GM12878 (cell line): Measurements from ENCODE around the gene YAF2. TPM values are rescaled to one million over a fixed set of nuclear protein-coding genes. Genes with fewer than 3 reads are reported as not detected.

Experiments
- ATAC-seq: fragments of 200-7000 bp; cut with Tn5 transposase; 3 replicates; pipeline ENCODE4 v1.9.1; 2020; ENCODE audit warnings: mild to moderate bottlenecking, moderate library complexity
- BruUV-seq: library from RNA; stranded (reverse); fragments of 400-500 nt; replicated peaks from 2 replicates; lab custom pipeline; 2021; lab: Mats Ljungman, UMichigan
- CTCF ChIA-PET: fragments of 300-600 bp; sonication (Branson Sonifier 250); formaldehyde crosslinking; extraction: SDS; loops from one replicate; lab custom pipeline; 2021; ENCODE audit warnings: inconsistent platforms; lab: Yijun Ruan, JAX
- POLR2A ChIA-PET: fragments of 350-600 bp; formaldehyde crosslinking; extraction: SDS; loops from one replicate; lab custom pipeline; 2021; ENCODE audit warnings: inconsistent platforms; lab: Charles Lee
- RAD21 ChIA-PET: fragments of 300-600 bp; sonication (Branson Sonifier 250); formaldehyde crosslinking; loops from one replicate; lab custom pipeline; 2023; ENCODE audit warnings: antibody characterized with exemption; ENCODE audit not compliant: unreplicated experiment; lab: Charles Lee
- SMC1A ChIA-PET: fragments of 300-600 bp; sonication (Branson Sonifier 250); formaldehyde crosslinking; loops from one replicate; lab custom pipeline; 2023; ENCODE audit not compliant: unreplicated experiment, uncharacterized antibody; lab: Charles Lee
- DNase-seq: peaks from one replicate; pipeline ENCODE4 v3.0.0-alpha.2; 2011; ENCODE audit warnings: low read depth, low spot score
- FAIRE-seq: peaks from 3 replicates; lab custom pipeline; 2011; peaks lifted over from hg19 to GRCh38; lab: Jason Lieb, UNC
- H2AFZ ChIP-seq: 2 replicates; pipeline ENCODE4 v1.6.0; 2011; ENCODE audit warnings: low read depth, low read length, control low read depth; ENCODE audit not compliant: control insufficient read depth
- H3K27ac ChIP-seq: 2 replicates; pipeline ENCODE4 v1.5.1; 2011; ENCODE audit warnings: control low read depth; ENCODE audit not compliant: control insufficient read depth, insufficient read depth
- H3K27me3 ChIP-seq, 2 experiments: replicated peaks in 1 of 2; 2 replicates each; pipeline versions ENCODE4 v1.6.0 to v1.6.1; 2011; ENCODE audit warnings: low read length in 1 of 2; ENCODE audit not compliant: control insufficient read depth in 2 of 2, insufficient read depth in 2 of 2
- H3K36me3 ChIP-seq, 2 experiments: 2 replicates each; pipeline ENCODE4 v1.5.1; 2011; ENCODE audit warnings: low read length in 1 of 2; ENCODE audit not compliant: control insufficient read depth in 2 of 2, insufficient read depth in 2 of 2
- H3K4me1 ChIP-seq: 2 replicates; pipeline ENCODE4 v1.6.1; 2011; ENCODE audit warnings: mild to moderate bottlenecking, low read length, moderate library complexity, mixed read lengths; ENCODE audit not compliant: control insufficient read depth, insufficient read depth
- H3K4me2 ChIP-seq: 2 replicates; pipeline ENCODE4 v1.6.0; 2011; ENCODE audit warnings: control low read depth; ENCODE audit not compliant: control insufficient read depth, insufficient read depth
- H3K4me3 ChIP-seq: fragments of 200-600 bp; sonication (generic); 2 replicates; pipeline ENCODE4 v1.5.1; 2016
- H3K79me2 ChIP-seq: 2 replicates; pipeline ENCODE4 v1.6.0; 2011; ENCODE audit warnings: low read length; ENCODE audit not compliant: control insufficient read depth, insufficient read depth
- H3K9ac ChIP-seq: 2 replicates; pipeline ENCODE4 v1.8.0; 2011; ENCODE audit warnings: low read length, control low read depth, mixed read lengths; ENCODE audit not compliant: control insufficient read depth, insufficient read depth
- H3K9me3 ChIP-seq: replicated peaks from 3 replicates; pipeline ENCODE4 v1.5.1; 2011; ENCODE audit warnings: mild to moderate bottlenecking, low read length; ENCODE audit not compliant: control insufficient read depth, insufficient read depth
- H4K20me1 ChIP-seq: 2 replicates; pipeline ENCODE4 v1.6.0; 2011; ENCODE audit not compliant: control insufficient read depth, insufficient read depth
- ZNF207 ChIP-seq: fragments of 450-650 bp; IDR thresholded peaks from 2 replicates; pipeline ENCODE4 v1.6.1; 2014; ENCODE audit warnings: antibody characterized with exemption, mild to moderate bottlenecking, borderline replicate concordance
- WGBS: methylation state at CpG from one replicate; pipeline ENCODE4 v1.1.6; 2016; ENCODE audit warnings: low lambda C conversion rate; ENCODE audit not compliant: insufficient replicate concordance, insufficient coverage; ENCODE audit errors: missing lambda C conversion rate; 5-methylcytosine and 5-hydroxymethylcytosine counted together
- in situ Hi-C: fragments of 300-500 bp; cut with MboI; formaldehyde crosslinking; loops from 9 replicates; pipeline ENCODE4 v1.14.3; 2018; ENCODE audit warnings: mixed read lengths
- intact Hi-C: fragments of 100-400 bp; cut with micrococcal nuclease; formaldehyde crosslinking; loops from one replicate; pipeline ENCODE4 v1.14.2; 2022; ENCODE audit not compliant: unreplicated experiment
- polyA plus RNA-seq, 11 experiments: library from polyadenylated mRNA; depleted of rRNA in 4 of 11; unstranded in 6 of 11; stranded (reverse) in 5 of 11; fragments of >200 nt; fragmentation: Nextera tagmentation in 4 of 11; fragmentation: Illumina TruSeq in 1 of 11; extraction: Ambion mirVana in 4 of 11; extraction: Trizol in 1 of 11; gene quantifications; 1 replicate in 1 of 11; 2 replicates in 10 of 11; pipeline versions ENCODE4 v1.2.1 to v1.2.3, GENCODE V29; 2011 to 2016; ENCODE audit warnings: inconsistent platforms in 2 of 11, missing spikeins in 2 of 11, low read depth in 1 of 11
- total RNA-seq, 4 experiments: library from RNA; depleted of rRNA in 3 of 4; stranded (reverse); fragments of >200 nt in 3 of 4; fragmentation: Illumina TruSeq in 1 of 4; extraction: Trizol in 1 of 4; gene quantifications; 2 replicates each; pipeline versions ENCODE4 v1.2.1 to v1.2.3, GENCODE V29; 2013 to 2021
- TF ChIP-seq, protein P1 (sequence below): fragments of 450-650 bp; IDR thresholded peaks from 2 replicates; pipeline ENCODE4 v1.6.1; 2016; ENCODE audit warnings: mild to moderate bottlenecking

The YAF2 gene
- total and polyA plus RNA-seq, 10 of the 15 experiments (the other 5 are each of a cell fraction or from before 2014, with no cell fraction given), result 18.8 to 36.6 (median 23.0) TPM

DNA sequence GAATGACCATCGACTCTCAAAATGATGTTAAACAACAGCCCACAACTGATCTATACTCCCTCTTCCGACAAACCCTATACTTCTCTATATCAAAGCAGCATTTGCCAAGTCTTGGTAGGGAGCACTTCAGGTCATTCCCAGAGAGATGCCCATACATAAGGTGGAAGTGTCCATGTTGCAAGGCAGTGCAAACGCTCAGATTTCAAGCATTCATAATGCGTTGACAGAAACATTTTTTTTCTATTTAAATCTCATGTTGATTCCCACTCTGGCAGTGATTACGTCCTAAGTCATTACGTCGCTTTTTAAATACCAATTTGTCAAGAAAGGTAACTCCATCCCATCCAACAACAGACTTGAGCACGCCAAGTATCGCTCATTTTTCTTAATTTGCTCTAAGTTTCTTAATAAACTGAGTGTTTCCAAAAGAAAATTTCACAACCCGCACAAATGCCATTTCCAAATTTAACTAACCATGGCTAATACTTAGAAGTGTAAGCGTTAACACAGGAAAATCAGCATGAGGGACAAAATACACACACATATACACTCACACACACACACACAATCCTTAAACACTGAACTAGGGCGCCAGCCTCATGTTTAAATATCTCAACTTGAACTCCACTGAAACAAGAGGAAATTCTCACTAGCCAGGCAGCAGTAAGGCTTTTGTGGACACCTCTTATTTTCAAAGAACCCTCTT lies 94.4 kb downstream of the YAF2 start:
- ChIA-PET RAD21 (interaction anchor here (0.8 kb wide), 2 partner anchors 188 to 192 kb away, joined by 3 read pairs; no protein-coding TSS in a partner anchor), SMC1A (interaction anchor here (0.6 to 1.9 kb wide), 5 partner anchors 11 to 184 kb away, joined by 3 to 6 read pairs (median 3); no protein-coding TSS in a partner anchor), CTCF (interaction anchor here (1.0 kb wide), 1 partner anchor 188 kb away, joined by 4 read pairs; no protein-coding TSS in a partner anchor), POLR2A (no interaction called here)
- in situ Hi-C loops, result no loop called here
- Histone ChIP-seq H3K4me1 (peaks cover 5% of the 10 kb centered on the region; the same call in 1 of the 2 replicates), H2AFZ (peak overlapping the region; percentile 94), H3K36me3 (no peaks in the 10 kb centered on the region), H3K4me3 (peak overlapping the region; percentile 82), H3K9ac (peak overlapping the region; percentile 70), H3K27me3 (no peaks in the 10 kb centered on the region), H3K4me2 (peak overlapping the region; percentile 79), H3K79me2 (peaks cover 48% of the 10 kb centered on the region), H3K27ac (0 out of 2 replicates have a peak overlapping the region, but pooled peaks have one; percentile 61), H4K20me1 (no peaks in the 10 kb centered on the region), H3K9me3 (no peaks in the 10 kb centered on the region)
- intact Hi-C loops, result loop anchor here (5.0 to 10.0 kb wide), 4 partner anchors 46 to 321 kb away; partner anchors contain the start of genes PPHLN1, YAF2 and ZCRB1
- 3% methylated on average over 12 of the region's 12 CpGs for WGBS
- FAIRE-seq (no peak), DNase-seq (no peak), ATAC-seq (no peak)
- TSS peak; percentile 63 for BruUV-seq
- TF ChIP-seq, protein P1, sequence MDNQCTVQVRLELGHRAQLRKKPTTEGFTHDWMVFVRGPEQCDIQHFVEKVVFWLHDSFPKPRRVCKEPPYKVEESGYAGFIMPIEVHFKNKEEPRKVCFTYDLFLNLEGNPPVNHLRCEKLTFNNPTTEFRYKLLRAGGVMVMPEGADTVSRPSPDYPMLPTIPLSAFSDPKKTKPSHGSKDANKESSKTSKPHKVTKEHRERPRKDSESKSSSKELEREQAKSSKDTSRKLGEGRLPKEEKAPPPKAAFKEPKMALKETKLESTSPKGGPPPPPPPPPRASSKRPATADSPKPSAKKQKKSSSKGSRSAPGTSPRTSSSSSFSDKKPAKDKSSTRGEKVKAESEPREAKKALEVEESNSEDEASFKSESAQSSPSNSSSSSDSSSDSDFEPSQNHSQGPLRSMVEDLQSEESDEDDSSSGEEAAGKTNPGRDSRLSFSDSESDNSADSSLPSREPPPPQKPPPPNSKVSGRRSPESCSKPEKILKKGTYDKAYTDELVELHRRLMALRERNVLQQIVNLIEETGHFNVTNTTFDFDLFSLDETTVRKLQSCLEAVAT, result 0 out of 2 replicates have a peak, but pooled peaks have one; percentile 14
- TF ChIP-seq ZNF207, result no peak
- TF ChIP-seq, all 136 proteins: peak for 1
